Adipose tissue (tissue), 3 donors: ENCODE measurements around the gene MOB1A. TPM values are rescaled to one million over a fixed set of nuclear protein-coding genes. Genes with fewer than 3 reads are reported as not detected.
"Not testable (repeated sequence)": the region's sequence is repeated elsewhere in the genome, so short reads cannot be mapped to it uniquely, and the experiment has no call there.

Experiments
- H3K27ac ChIP-seq: one replicate; pipeline ENCODE4 v1.5.1; 2013; ENCODE audit warnings: low read depth, low read length
- whole genome bisulfite sequencing, 3 donors: extraction: QIAGEN DNeasy Blood & Tissue Kit; methylation state at CpG; one replicate each; pipeline ENCODE4 v1.1.7; 2013; 5-methylcytosine and 5-hydroxymethylcytosine counted together
- polyA plus RNA-seq, 3 donors: library from polyadenylated mRNA; stranded (reverse); fragments of 200-250 nt; gene quantifications; one replicate each; pipeline ENCODE4 v1.2.3, GENCODE V29; 2013
- donor health status: healthy with polysubstance abuse.
- donor health status: Bipolar disorder and iron deficiency.
- donor health status: healthy.

The MOB1A gene
- polyA plus RNA-seq, 3 donors = 11.2 to 43.4 (median 33.6) TPM

DNA sequence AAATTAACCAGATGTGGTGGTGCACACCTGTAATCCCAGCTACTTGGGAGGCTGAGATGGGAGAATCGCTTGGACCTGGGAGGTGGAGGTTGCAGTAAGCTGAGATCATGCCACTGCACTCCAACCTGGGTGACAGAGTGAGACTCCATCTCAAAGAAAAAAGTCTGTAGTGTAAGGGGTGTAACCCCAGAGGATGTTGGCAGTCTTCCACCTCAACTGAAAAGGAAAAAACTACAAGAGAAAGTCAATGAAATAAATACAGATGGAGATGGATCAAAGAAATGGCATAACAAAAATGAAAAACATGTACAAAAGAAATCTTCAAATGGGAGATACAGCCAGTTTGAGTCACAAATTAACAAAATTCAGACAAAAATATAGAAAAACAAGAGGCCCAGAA lies 56.8 kb downstream of the MOB1A start:
- 97 to 100% (median 100%) methylated on average over 1 of the region's 1 CpG for WGBS, 3 donors
- not testable (repeated sequence) for H3K27ac ChIP-seq

DNA sequence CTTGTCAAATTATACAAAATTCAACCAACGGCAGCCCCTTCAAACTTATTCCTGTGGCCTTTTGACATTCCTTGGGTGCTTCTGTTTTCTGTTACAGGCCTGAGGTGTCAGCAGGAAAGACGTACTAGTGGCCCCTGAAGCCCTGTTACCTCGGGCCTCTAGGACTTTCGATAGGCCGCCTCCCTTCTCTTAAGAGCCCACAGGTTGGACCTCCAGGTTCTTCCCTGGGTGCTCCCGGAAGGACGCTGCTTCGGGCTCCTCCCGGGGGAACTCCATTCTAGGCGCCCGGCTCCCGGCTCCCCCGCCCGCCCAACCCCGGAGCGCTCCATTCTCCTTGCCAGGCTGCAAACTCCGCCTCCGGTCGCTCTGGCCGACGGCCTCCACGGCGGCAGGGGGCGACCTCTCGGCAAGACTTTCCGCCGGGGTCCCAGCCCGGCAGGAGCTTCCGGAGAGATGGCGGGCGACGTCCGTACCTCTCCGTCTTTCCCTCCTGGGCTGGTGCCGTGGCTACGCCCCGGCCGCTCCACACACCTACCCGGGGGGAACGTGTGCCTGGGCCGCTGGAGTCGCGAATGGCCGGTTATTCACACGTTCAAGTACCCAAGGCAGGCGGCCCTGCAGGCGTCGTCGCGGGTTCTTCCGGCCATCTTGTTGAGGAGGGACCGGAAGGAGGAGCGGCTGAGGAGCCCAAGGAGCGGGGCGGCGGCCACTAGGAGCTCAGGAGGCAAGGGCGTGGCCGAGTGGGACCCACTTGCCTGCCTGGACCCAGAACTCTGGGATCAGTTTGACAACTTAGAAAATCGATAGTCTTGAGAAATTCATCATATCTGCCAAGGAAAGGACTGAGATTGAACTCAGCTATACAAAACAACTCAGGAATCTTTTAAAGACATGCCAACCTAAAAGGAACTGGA lies 58.5 kb downstream of the MOB1A start:
- H3K27ac ChIP-seq = no peak overlapping the region
- WGBS, 3 donors = 6 to 8% (median 7%) methylated on average over 56 to 59 of the region's 59 CpGs

GRCh38 chr2:74119339-74119738 lies 59.3 kb downstream of the MOB1A start:
- no peak overlapping the region for H3K27ac ChIP-seq

DNA sequence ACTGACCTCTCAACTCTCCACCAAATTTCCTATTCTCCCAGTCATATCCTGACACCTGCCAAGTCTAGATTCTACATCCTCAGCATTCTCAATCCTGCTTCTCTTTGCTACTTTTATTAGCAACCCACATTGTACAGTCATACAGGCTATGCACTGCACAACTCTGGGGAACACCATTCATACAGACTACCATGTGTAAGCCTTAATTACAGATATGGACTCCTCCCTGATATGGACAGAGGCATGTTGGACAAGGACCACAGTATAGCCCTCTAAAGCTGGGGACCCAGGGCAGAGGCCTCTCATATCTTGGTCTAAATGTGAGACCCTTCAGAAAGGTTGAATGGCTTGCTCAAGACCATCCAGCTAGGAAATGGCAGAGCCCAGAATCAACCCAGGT lies 67.3 kb downstream of the MOB1A start:
- H3K27ac ChIP-seq = no peak overlapping the region

- WGBS, 3 donors = 83 to 89% (median 85%) methylated on average over 3 of the region's 3 CpGs
- H3K27ac ChIP-seq = no peak overlapping the region
Measured at GRCh38 chr2:74110537-74110936, 68.1 kb downstream of the MOB1A start.

GRCh38 chr2:74109551-74109950 lies 69.1 kb downstream of the MOB1A start:
- no peak overlapping the region for H3K27ac ChIP-seq
- 90 to 92% (median 91%) methylated on average over 8 of the region's 8 CpGs for WGBS, 3 donors

GRCh38 chr2:74107071-74107470 lies 71.6 kb downstream of the MOB1A start:
- H3K27ac ChIP-seq = no peak overlapping the region
- 64 to 76% (median 65%) methylated on average over 12 of the region's 12 CpGs for WGBS, 3 donors

GRCh38 chr2:74105413-74105812 lies 73.3 kb downstream of the MOB1A start:
- whole genome bisulfite sequencing, 3 donors = 94 to 97% (median 96%) methylated on average over 8 of the region's 8 CpGs
- H3K27ac ChIP-seq = no peak overlapping the region

GRCh38 chr2:74104839-74105238 lies 73.8 kb downstream of the MOB1A start:
- no peak overlapping the region for H3K27ac ChIP-seq
- WGBS, 3 donors = 93% methylated on average over 7 of the region's 7 CpGs

GRCh38 chr2:74103763-74104162 lies 74.9 kb downstream of the MOB1A start:
- no peak overlapping the region for H3K27ac ChIP-seq
- WGBS, 3 donors = 83 to 87% (median 86%) methylated on average over 6 of the region's 6 CpGs

Other genes starting within 250 kb of the MOB1A start
- gene TET3, start 194.0 kb downstream of the MOB1A start, polyA plus RNA-seq = 1 to 10 TPM; 1.5 to 2.3 (median 2.0) TPM
- gene BOLA3, start 31.0 kb downstream of the MOB1A start, polyA plus RNA-seq = 10 to 100 TPM; 31.1 to 67.8 (median 65.0) TPM
- 10 to 100 TPM; 36.1 to 55.4 (median 41.0) TPM for gene MTHFD2, start 19.7 kb upstream of the MOB1A start, polyA plus RNA-seq
- 1 to 10 TPM in 1 of 3 donors, under 1 TPM in 2; 0.32 to 1.0 (median 0.71) TPM for gene SLC4A5, start 164.5 kb upstream of the MOB1A start, polyA plus RNA-seq
- gene DCTN1, start 201.4 kb upstream of the MOB1A start, polyA plus RNA-seq = 100 to 1,000 TPM in 1 of 3 donors, 10 to 100 TPM in 2; 40.0 to 127 (median 70.4) TPM
- gene C2orf81, start 242.7 kb upstream of the MOB1A start, polyA plus RNA-seq = 1 to 10 TPM in 2 of 3 donors, under 1 TPM in 1; 0.43 to 2.4 (median 1.5) TPM
- 1 to 10 TPM; 5.5 to 7.2 (median 6.6) TPM for gene WDR54, start 242.9 kb upstream of the MOB1A start, polyA plus RNA-seq